OCI-LY7 (cell line): ENCODE measurements around the gene SNAI3.

ENCODE experiments used
- EZH2phosphoT487 ChIP-seq: fragments of 200-600 bp; sonication (generic); IDR thresholded peaks from 2 replicates; pipeline ENCODE4 v1.6.1; 2018; ENCODE audit warnings: low read depth, borderline replicate concordance, mild to moderate bottlenecking, mixed run types, antibody characterized with exemption, low read length, moderate library complexity, mixed read lengths
- TF ChIP-seq, protein P1 (sequence below): fragments of 200-600 bp; sonication (generic); conservative IDR thresholded peaks from 2 replicates; pipeline ENCODE4 v1.5.1; 2014; ENCODE audit warnings: mild to moderate bottlenecking, antibody characterized with exemption, low read length, moderate library complexity, mixed read lengths

DNA sequence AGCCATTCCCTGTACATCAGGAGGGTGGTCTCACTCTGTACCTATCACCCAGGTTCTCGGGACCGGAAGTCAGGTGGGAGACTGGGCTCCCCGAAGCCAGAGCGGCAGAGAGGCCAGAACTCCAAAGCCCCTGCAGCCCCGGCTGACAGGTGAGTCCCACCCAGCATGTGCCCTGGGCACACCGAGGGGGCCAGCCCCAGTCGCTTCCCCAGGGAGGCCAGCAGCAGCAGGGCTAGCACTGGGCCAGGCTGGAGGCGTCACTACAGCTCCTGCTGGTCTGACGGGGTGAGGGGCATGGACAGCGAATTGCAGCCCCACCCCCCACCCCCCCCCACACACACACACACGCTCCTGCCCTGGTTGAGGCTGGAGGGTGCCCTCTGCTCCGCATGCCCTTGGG lies 55.9 kb downstream of the SNAI3 start:
- TF ChIP-seq, protein P1, sequence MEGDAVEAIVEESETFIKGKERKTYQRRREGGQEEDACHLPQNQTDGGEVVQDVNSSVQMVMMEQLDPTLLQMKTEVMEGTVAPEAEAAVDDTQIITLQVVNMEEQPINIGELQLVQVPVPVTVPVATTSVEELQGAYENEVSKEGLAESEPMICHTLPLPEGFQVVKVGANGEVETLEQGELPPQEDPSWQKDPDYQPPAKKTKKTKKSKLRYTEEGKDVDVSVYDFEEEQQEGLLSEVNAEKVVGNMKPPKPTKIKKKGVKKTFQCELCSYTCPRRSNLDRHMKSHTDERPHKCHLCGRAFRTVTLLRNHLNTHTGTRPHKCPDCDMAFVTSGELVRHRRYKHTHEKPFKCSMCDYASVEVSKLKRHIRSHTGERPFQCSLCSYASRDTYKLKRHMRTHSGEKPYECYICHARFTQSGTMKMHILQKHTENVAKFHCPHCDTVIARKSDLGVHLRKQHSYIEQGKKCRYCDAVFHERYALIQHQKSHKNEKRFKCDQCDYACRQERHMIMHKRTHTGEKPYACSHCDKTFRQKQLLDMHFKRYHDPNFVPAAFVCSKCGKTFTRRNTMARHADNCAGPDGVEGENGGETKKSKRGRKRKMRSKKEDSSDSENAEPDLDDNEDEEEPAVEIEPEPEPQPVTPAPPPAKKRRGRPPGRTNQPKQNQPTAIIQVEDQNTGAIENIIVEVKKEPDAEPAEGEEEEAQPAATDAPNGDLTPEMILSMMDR, result no peak
- TF ChIP-seq EZH2phosphoT487, result no peak
